Natural killer cell (primary cell): ENCODE measurements around the gene SRMS. TPM values are rescaled to one million over a fixed set of nuclear protein-coding genes. Genes with fewer than 3 reads are reported as not detected.

Experiments
- ATAC-seq, 3 donors: fragments of 150-1000 bp in 2 of 3; fragments of 200-7000 bp in 1 of 3; cut with Tn5 transposase; 1 replicate in 1 of 3; 2 replicates in 2 of 3; pipeline ENCODE4 v1.10.0; 2021; ENCODE audit warnings: mild to moderate bottlenecking in 2 of 3, moderate library complexity in 2 of 3
- DNase-seq, 2 donors: peaks; one replicate each; pipeline versions ENCODE4 v3.0.0 to v3.0.0-alpha.2; 2013 to 2021; ENCODE audit warnings: mixed read lengths in 1 of 2
- H3K27ac ChIP-seq: one replicate; pipeline ENCODE4 v1.5.1; 2013; ENCODE audit warnings: mild to moderate bottlenecking, low read length
- H3K27me3 ChIP-seq: one replicate; pipeline ENCODE4 v1.6.1; 2013; ENCODE audit warnings: low read length; ENCODE audit not compliant: control insufficient read depth, insufficient read depth
- H3K36me3 ChIP-seq: one replicate; pipeline ENCODE4 v1.6.1; 2013; ENCODE audit warnings: low read length; ENCODE audit not compliant: control insufficient read depth, insufficient read depth
- H3K4me1 ChIP-seq: one replicate; pipeline ENCODE4 v1.6.1; 2013; ENCODE audit warnings: low read length; ENCODE audit not compliant: control insufficient read depth, insufficient read depth
- H3K4me3 ChIP-seq: one replicate; pipeline ENCODE4 v1.5.1; 2013; ENCODE audit warnings: low read length
- H3K9me3 ChIP-seq: one replicate; pipeline ENCODE4 v1.6.1; 2013; ENCODE audit warnings: low read length; ENCODE audit not compliant: control insufficient read depth, insufficient read depth
- H3K27ac Mint-ChIP-seq, 2 donors: one replicate each; pipeline ENCODE4 v1.8.0; 2022; ENCODE audit warnings: mild to moderate bottlenecking in 2 of 2, mixed read lengths in 2 of 2, moderate library complexity in 1 of 2
- H3K27me3 Mint-ChIP-seq, 2 donors: one replicate each; pipeline ENCODE4 v1.8.0; 2022; ENCODE audit warnings: low read depth in 2 of 2, mixed read lengths in 2 of 2
- H3K36me3 Mint-ChIP-seq: one replicate; pipeline ENCODE4 v1.8.0; 2022; ENCODE audit warnings: mixed read lengths
- H3K4me1 Mint-ChIP-seq, 2 donors: one replicate each; pipeline ENCODE4 v1.8.0; 2022; ENCODE audit warnings: mixed read lengths in 2 of 2
- H3K4me3 Mint-ChIP-seq: one replicate; pipeline ENCODE4 v1.8.0; 2022; ENCODE audit warnings: mild to moderate bottlenecking, moderate library complexity, mixed read lengths
- H3K9me3 Mint-ChIP-seq, 2 donors: one replicate each; pipeline ENCODE4 v1.8.0; 2022; ENCODE audit warnings: mixed read lengths in 2 of 2
- CTCF ChIP-seq: fragments of 200-600 bp; IDR thresholded peaks from one replicate; pipeline ENCODE4 v1.8.0; 2022; ENCODE audit warnings: antibody characterized with exemption
- WGBS: methylation state at CpG from one replicate; pipeline ENCODE4 v1.1.7; 2013; ENCODE audit warnings: missing lambda C conversion rate; ENCODE audit not compliant: insufficient coverage; 5-methylcytosine and 5-hydroxymethylcytosine counted together
- intact Hi-C: fragments of 100-400 bp; cut with micrococcal nuclease; formaldehyde crosslinking; loops from one replicate; pipeline ENCODE4 v1.14.2; 2022
- total RNA-seq, 4 donors: library from RNA; stranded (reverse); fragments of 120-200 nt in 1 of 4; gene quantifications; one replicate each; pipeline versions ENCODE4 v1.2.3 to v1.2.4, GENCODE V29; 2013 to 2022

Gene SRMS
- total RNA-seq, 3 donors from 2014 or later (not counting 1 experiment from before 2014, with no cell fraction given): 0.16 to 0.23 TPM; not detected in 1

DNA sequence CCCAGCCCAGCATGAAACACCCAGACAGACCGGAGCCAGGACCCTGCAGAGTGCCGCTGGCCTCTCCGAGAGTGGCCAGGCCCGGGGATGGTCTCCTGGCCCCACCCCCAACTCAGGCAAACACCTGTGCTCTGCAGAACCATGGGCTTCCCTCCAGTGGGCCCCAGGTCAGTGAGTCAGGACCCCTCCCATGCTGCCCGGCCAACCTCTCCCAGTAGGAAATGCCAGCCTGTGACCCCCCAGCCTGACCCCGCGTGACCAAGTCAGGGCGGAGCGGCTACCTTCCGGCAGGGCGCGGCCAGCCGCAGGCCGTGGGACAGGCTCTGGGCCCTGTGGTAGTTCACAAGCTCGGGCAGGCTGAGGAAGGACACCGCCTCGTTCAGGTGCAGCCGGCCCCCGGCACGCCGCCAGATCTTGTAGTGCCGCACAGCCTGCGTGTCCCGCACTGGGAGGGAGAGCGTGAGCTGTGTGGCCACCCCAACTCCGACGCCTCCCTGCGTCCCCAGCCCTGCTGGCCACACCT is 13.6 kb downstream of the SRMS start:
- H3K4me1 ChIP-seq: peaks cover 25% of the 10 kb centered on the region
- Mint-ChIP-seq H3K4me3 (no peak overlapping the region), H3K36me3 (no peaks in the 10 kb centered on the region), H3K9me3 (no peaks in the 10 kb centered on the region), H3K4me1 (peaks cover 0 to 20% of the 10 kb centered on the region in 2 donors), H3K27ac (no peak overlapping the region), H3K27me3 (peaks cover 0 to 4% of the 10 kb centered on the region in 2 donors)
- no peak overlapping the region for H3K4me3 ChIP-seq
- no peaks in the 10 kb centered on the region for H3K9me3 ChIP-seq
- WGBS: 91% methylated on average over 28 of the region's 28 CpGs
- DNase-seq (no peak), ATAC-seq (no peak)
- no peak for TF ChIP-seq CTCF
- no peaks in the 10 kb centered on the region for H3K36me3 ChIP-seq
- intact Hi-C loops: no loop called here
- no peaks in the 10 kb centered on the region for H3K27me3 ChIP-seq
- H3K27ac ChIP-seq: no peak overlapping the region

DNA sequence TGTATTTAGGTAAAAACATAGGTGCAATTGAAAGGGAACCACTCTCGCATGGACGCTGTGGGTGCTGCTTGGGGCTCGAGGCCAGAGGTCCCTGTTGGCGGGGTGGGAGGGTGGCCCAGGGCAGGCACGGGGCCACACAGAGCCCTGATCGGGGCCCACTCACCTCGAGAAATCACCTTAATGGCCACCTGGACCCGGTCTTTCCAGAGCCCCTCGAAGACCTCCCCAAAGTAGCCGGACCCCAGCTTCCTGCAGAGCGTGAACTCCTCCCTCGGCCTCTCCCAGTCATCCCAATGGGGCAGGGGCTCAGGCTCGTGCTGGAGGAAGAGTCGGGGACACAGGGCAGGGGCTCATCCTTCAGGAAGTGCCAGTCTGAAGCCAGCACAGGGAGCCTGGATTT is 14.2 kb downstream of the SRMS start:
- ATAC-seq: no peak
- WGBS: 86% methylated on average over 14 of the region's 14 CpGs

GRCh38 chr20:63532449-63532971 is 15.0 kb downstream of the SRMS start:
- H3K36me3 Mint-ChIP-seq: no peaks in the 10 kb centered on the region
- H3K4me3 ChIP-seq: no peak overlapping the region
- no peaks in the 10 kb centered on the region for H3K27me3 ChIP-seq
- H3K4me3 Mint-ChIP-seq: no peak overlapping the region
- H3K9me3 Mint-ChIP-seq: no peaks in the 10 kb centered on the region
- ATAC-seq (no peak), DNase-seq (no peak)
- no peak for TF ChIP-seq CTCF
- H3K4me1 ChIP-seq: peaks cover 12% of the 10 kb centered on the region
- no peak overlapping the region for H3K27ac Mint-ChIP-seq
- H3K27me3 Mint-ChIP-seq: peaks cover 0 to 4% of the 10 kb centered on the region in 2 donors
- no peaks in the 10 kb centered on the region for H3K36me3 ChIP-seq
- no peaks in the 10 kb centered on the region for H3K9me3 ChIP-seq
- no peak overlapping the region for H3K27ac ChIP-seq
- H3K4me1 Mint-ChIP-seq: peaks cover 0 to 13% of the 10 kb centered on the region in 2 donors
- intact Hi-C loops: no loop called here
- WGBS: 79% methylated on average over 24 of the region's 24 CpGs

More for the DNA sequence above, 14.2 kb downstream of the SRMS start:
- Mint-ChIP-seq H3K27me3 (peaks cover 0 to 4% of the 10 kb centered on the region in 2 donors), H3K36me3 (no peaks in the 10 kb centered on the region), H3K4me3 (no peak overlapping the region), H3K9me3 (no peaks in the 10 kb centered on the region), H3K27ac (no peak overlapping the region), H3K4me1 (peaks cover 0 to 20% of the 10 kb centered on the region in 2 donors)
- Histone ChIP-seq H3K4me3 (no peak overlapping the region), H3K27me3 (no peaks in the 10 kb centered on the region), H3K4me1 (peaks cover 20% of the 10 kb centered on the region), H3K27ac (no peak overlapping the region), H3K9me3 (no peaks in the 10 kb centered on the region), H3K36me3 (no peaks in the 10 kb centered on the region)
- TF ChIP-seq CTCF: no peak
- intact Hi-C loops: no loop called here
- DNase-seq: no peak
